Measurements from ENCODE around the gene UBE2L5. TPM values are rescaled to one million over a fixed set of nuclear protein-coding genes. Genes with fewer than 3 reads are reported as not detected.

Gene UBE2L5
- total RNA-seq, 2 experiments from 2014 or later, result not detected

DNA sequence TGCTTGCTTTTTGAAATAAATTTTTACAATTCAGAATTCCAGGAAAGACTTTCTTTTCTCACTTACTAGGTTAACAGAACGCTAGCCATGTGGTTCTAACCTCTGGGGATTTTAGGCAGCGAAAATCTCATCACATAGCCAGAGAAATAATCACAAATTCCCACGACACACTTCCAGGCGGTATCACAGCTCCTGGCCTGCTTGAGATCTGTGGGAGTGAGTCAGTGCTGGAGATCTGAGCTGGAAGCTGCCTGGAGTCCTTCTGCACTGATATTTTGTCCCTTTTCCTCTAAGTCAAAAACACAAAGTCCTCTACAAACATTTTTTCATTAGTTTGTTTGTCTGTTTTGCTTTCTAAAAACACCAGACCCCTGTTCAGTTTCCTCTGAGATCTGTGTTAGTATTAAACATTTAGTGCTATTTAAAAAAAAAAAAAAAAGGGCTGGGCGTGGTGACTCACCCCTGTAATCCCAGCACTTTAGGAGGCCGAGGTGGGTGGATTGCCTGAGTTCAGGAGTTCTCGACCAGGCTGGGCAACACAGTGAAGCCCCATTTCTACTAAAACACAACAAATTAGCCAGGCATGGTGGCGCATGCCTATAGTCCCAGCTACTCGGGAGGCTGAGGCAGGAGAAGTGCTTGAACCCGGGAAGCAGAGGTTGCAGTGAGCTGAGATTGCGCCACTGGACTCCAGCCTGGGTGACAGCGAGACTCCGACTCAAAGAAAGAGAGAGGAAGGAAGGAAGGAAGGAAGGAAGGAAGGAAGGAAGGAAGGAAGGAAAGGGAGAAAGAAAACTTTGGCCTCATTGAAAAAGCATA, 12.2 kb upstream of the UBE2L5 start:
- POLR2A ChIA-PET, result interaction anchor here (1.7 kb wide), 1 partner anchor 11 kb away, joined by 5 read pairs; no protein-coding TSS in a partner anchor
- Mint-ChIP-seq H3K9me3 (no peaks in the 10 kb centered on the region), H3K4me3 (no peak overlapping the region), H3K36me3 (ENCODE audit: low read depth) (no peaks in the 10 kb centered on the region), H3K27me3 (no peaks in the 10 kb centered on the region), H3K4me1 (ENCODE audit: low read depth) (peaks cover 23% of the 10 kb centered on the region), H3K27ac (no peak overlapping the region)
- TF ChIP-seq, protein P1, sequence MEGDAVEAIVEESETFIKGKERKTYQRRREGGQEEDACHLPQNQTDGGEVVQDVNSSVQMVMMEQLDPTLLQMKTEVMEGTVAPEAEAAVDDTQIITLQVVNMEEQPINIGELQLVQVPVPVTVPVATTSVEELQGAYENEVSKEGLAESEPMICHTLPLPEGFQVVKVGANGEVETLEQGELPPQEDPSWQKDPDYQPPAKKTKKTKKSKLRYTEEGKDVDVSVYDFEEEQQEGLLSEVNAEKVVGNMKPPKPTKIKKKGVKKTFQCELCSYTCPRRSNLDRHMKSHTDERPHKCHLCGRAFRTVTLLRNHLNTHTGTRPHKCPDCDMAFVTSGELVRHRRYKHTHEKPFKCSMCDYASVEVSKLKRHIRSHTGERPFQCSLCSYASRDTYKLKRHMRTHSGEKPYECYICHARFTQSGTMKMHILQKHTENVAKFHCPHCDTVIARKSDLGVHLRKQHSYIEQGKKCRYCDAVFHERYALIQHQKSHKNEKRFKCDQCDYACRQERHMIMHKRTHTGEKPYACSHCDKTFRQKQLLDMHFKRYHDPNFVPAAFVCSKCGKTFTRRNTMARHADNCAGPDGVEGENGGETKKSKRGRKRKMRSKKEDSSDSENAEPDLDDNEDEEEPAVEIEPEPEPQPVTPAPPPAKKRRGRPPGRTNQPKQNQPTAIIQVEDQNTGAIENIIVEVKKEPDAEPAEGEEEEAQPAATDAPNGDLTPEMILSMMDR (IDR thresholded peaks at IDR 0.05), result no peak
- no peak for DNase-seq
- CTCF ChIA-PET, result interaction anchor here (0.8 kb wide), 1 partner anchor 16 kb away, joined by 3 read pairs; no protein-coding TSS in a partner anchor
- ATAC-seq, result no peak
- intact Hi-C loops (cut with micrococcal nuclease), result no loop called here

DNA sequence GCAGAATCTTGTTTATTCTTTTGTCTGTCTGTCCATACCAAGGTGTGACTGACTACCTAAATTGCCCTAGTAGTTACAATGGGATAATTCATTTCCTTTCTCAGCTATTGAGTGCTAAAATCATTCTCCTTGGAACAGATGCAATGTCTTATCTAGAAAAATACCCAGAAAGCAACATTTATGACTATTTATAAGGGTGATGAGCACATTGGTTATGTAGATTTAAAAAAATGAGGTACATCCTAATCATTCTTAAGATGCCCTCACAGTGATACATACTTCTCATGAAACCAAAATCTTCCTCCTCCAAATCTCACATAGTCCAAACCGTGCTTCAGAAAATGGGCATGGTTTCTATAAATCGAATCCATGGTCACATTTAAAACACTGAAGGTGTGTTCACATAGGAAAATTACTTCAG, 11.6 kb upstream of the UBE2L5 start:
- Mint-ChIP-seq H3K9me3 (no peaks in the 10 kb centered on the region), H3K4me1 (ENCODE audit: low read depth) (peaks cover 29% of the 10 kb centered on the region), H3K27me3 (no peaks in the 10 kb centered on the region), H3K36me3 (ENCODE audit: low read depth) (no peaks in the 10 kb centered on the region), H3K27ac (no peak overlapping the region), H3K4me3 (no peak overlapping the region)
- CTCF ChIA-PET, result interaction anchor here (0.8 kb wide), 1 partner anchor 16 kb away, joined by 3 read pairs; no protein-coding TSS in a partner anchor
- intact Hi-C loops (cut with micrococcal nuclease), result no loop called here
- POLR2A ChIA-PET, result no interaction called here
- DNase-seq (no peak), ATAC-seq (no peak)
- TF ChIP-seq, protein P1 (IDR thresholded peaks at IDR 0.05), result no peak

DNA sequence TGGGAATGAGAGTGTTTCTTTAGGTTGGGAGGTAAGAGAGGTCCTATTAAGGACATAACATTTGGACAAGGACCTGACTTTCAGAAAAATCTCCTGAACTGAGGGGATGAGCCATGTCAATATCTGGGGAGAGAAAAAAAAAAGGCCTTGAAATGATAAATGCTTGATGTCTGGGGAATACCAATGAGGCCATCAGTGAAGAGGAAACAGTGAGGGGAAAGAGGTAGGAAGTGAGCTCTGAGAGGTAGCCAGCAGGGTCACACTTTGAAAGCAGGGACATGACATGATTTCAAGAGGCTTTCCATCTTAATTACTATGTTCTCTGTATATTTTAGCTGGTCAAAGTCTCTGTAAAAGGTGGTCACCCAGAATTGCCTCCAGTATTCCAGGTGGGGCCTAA, 9.9 kb upstream of the UBE2L5 start:
- no peak overlapping the region for H3K27ac Mint-ChIP-seq
- intact Hi-C loops (cut with micrococcal nuclease), result no loop called here
- ChIA-PET CTCF (no interaction called here), POLR2A (interaction anchor here (0.7 to 1.1 kb wide), 3 partner anchors 9 to 51 kb away, joined by 3 to 6 read pairs (median 4); no protein-coding TSS in a partner anchor)
- TF ChIP-seq, protein P1 (IDR thresholded peaks at IDR 0.05), result no peak
- no peak for DNase-seq
- no peaks in the 10 kb centered on the region for H3K9me3 Mint-ChIP-seq
- no peaks in the 10 kb centered on the region for H3K27me3 Mint-ChIP-seq
- H3K36me3 Mint-ChIP-seq (ENCODE audit: low read depth), result no peaks in the 10 kb centered on the region
- no peak overlapping the region for H3K4me3 Mint-ChIP-seq
- ATAC-seq, result no peak
- peaks cover 26% of the 10 kb centered on the region for H3K4me1 Mint-ChIP-seq (ENCODE audit: low read depth)

DNA sequence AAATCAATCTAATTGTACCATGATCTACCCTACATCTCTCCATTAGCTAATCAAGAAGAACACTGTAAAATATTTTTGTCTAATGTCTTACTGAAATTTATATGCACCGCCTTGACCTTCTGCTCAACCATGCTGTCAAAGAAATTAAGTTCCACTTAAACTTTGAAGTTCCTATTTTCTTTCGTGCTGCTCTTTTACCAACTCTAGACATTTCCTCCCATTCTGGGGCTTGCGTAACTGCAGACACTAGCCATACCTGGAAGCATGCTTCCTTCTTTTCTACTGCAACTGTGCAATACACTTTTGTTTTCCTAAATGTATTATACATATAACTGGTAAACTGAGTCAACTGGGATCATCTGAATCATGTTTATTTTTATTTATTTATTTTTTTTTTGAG, 8.5 kb upstream of the UBE2L5 start:
- POLR2A ChIA-PET, result no interaction called here
- no peaks in the 10 kb centered on the region for H3K27me3 Mint-ChIP-seq
- ATAC-seq (no peak), DNase-seq (no peak)
- no peak overlapping the region for H3K27ac Mint-ChIP-seq
- no peaks in the 10 kb centered on the region for H3K36me3 Mint-ChIP-seq (ENCODE audit: low read depth)
- TF ChIP-seq, protein P1 (IDR thresholded peaks at IDR 0.05), result no peak
- peaks cover 19% of the 10 kb centered on the region for H3K4me1 Mint-ChIP-seq (ENCODE audit: low read depth)
- intact Hi-C loops (cut with micrococcal nuclease), result no loop called here
- CTCF ChIA-PET, result interaction anchor here (1.5 kb wide), 1 partner anchor 28 kb away, joined by 4 read pairs; no protein-coding TSS in a partner anchor
- H3K9me3 Mint-ChIP-seq, result no peaks in the 10 kb centered on the region
- no peak overlapping the region for H3K4me3 Mint-ChIP-seq

DNA sequence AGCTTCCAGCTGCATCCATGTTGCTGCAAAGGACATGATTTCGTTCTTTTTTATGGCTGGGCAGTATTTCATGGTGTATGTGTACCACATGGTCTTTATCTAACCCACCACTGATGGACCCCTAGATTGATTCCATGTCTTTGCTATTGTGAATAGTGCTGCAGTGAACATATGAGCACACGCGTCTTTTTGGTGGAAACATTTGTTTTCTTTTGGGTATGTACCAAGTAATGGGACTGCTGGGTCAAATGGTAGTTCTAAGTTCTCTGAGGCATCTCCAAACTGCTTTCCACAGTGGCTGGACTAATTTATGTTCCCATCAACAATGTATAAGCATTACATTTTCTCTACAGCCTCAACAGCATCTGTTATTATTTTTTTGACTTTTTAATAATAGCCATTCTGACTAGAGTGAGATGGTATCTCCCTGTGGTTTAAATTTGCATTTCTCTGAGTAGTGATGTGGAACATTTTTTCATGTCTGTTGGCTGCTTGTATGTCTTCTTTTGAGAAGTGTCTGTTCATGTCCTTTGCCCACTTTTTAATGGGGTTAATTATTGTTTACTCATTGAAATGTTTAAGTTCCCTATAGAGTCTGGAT, 6.8 kb upstream of the UBE2L5 start:
- intact Hi-C loops (cut with micrococcal nuclease), result no loop called here
- H3K4me3 Mint-ChIP-seq, result no peak overlapping the region
- ChIA-PET POLR2A (interaction anchor here (0.6 to 1.2 kb wide), 2 partner anchors 47 to 49 kb away, joined by 3 to 4 read pairs; no protein-coding TSS in a partner anchor), CTCF (no interaction called here)
- peaks cover 14% of the 10 kb centered on the region for H3K4me1 Mint-ChIP-seq (ENCODE audit: low read depth)
- TF ChIP-seq, protein P1 (IDR thresholded peaks at IDR 0.05), result no peak
- no peaks in the 10 kb centered on the region for H3K27me3 Mint-ChIP-seq
- H3K36me3 Mint-ChIP-seq (ENCODE audit: low read depth), result no peaks in the 10 kb centered on the region
- no peaks in the 10 kb centered on the region for H3K9me3 Mint-ChIP-seq
- no peak for ATAC-seq
- DNase-seq, result no peak
- no peak overlapping the region for H3K27ac Mint-ChIP-seq
